ENCODE measurements around the gene FOXC2.

Gene FOXC2

DNA sequence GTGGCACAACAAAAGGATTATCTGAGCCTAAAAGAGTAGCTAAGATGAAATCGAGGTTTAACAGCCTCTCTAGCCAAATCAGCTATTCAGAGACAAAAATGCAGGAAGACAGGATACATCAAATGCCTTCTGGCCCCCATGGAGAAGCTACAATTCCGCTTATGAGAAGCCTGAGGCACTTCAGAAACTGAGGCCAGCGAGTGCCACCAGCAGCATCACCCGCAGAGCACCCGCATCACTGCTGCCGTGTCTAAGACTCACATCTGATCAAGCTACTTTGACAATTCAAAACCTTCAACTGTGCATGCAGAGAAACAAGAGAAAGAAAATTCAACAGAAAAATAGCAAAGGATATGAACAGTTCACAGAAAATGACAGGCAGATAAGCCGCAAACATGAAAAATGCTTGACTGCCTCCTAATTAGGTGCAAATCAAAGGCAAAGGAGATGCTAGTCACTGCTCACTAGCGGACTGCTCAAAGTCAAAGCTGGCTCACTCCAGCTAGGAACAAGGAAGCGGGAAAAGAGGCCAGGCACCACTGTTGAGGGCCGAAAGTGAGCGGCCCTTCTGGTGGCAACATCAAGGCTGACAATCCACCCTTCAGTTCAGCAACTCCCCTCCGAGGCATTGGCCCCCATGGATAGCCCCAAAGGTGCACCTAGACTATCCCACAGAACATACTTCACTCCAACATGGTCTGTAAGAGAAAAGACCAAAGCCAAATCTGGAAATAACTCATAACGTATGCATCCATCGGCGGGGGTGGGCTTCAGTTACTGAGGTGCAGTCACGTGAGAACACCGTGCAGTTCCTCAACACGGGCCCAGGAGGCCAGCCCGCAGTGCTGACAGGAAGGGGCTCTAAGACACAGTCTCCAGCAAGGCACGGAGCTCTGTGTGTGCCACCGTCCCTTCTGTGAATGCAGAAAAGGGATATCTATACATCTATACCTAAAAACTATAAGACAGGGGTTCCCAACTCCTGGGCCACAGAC, 23.6 kb upstream of the FOXC2 start:
- H3K9me3 ChIP-seq = no peaks in the 10 kb centered on the region
- no peak overlapping the region for H3K4me3 ChIP-seq (ENCODE audit: low read depth, low read length)
- TF ChIP-seq, protein P1, sequence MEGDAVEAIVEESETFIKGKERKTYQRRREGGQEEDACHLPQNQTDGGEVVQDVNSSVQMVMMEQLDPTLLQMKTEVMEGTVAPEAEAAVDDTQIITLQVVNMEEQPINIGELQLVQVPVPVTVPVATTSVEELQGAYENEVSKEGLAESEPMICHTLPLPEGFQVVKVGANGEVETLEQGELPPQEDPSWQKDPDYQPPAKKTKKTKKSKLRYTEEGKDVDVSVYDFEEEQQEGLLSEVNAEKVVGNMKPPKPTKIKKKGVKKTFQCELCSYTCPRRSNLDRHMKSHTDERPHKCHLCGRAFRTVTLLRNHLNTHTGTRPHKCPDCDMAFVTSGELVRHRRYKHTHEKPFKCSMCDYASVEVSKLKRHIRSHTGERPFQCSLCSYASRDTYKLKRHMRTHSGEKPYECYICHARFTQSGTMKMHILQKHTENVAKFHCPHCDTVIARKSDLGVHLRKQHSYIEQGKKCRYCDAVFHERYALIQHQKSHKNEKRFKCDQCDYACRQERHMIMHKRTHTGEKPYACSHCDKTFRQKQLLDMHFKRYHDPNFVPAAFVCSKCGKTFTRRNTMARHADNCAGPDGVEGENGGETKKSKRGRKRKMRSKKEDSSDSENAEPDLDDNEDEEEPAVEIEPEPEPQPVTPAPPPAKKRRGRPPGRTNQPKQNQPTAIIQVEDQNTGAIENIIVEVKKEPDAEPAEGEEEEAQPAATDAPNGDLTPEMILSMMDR (IDR thresholded peaks at IDR 0.05; ENCODE audit: low read depth, low read length) = no peak
- DNase-seq = no peak
- no peaks in the 10 kb centered on the region for H3K27me3 ChIP-seq
- H3K4me1 ChIP-seq = no peaks in the 10 kb centered on the region
- peaks cover 25% of the 10 kb centered on the region for H3K36me3 ChIP-seq

DNA sequence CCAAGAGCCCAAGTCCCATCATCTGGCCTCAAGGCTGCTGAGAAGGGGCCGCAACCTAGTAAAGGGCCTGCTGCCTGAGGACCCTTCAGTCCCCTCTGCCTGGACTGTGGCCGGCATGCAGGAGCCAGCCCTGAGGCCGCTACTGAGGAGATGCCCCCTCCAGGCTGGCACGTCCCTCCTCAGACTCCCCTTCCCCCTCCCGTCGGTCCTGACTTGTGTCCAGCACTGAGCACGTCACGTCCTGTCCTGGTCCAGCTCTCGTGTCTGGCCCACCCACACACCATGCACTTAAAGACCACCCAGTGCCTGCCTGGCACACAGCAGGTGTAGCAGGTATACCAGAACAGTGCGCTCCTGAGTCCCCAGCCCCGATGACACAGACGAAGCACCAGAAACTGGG, 21.1 kb upstream of the FOXC2 start:
- no peaks in the 10 kb centered on the region for H3K27me3 ChIP-seq
- peaks cover 20% of the 10 kb centered on the region for H3K36me3 ChIP-seq
- H3K4me1 ChIP-seq = no peaks in the 10 kb centered on the region
- TF ChIP-seq, protein P1 (IDR thresholded peaks at IDR 0.05; ENCODE audit: low read depth, low read length) = no peak
- H3K4me3 ChIP-seq (ENCODE audit: low read depth, low read length) = no peak overlapping the region
- H3K9me3 ChIP-seq = no peaks in the 10 kb centered on the region
- DNase-seq = no peak

DNA sequence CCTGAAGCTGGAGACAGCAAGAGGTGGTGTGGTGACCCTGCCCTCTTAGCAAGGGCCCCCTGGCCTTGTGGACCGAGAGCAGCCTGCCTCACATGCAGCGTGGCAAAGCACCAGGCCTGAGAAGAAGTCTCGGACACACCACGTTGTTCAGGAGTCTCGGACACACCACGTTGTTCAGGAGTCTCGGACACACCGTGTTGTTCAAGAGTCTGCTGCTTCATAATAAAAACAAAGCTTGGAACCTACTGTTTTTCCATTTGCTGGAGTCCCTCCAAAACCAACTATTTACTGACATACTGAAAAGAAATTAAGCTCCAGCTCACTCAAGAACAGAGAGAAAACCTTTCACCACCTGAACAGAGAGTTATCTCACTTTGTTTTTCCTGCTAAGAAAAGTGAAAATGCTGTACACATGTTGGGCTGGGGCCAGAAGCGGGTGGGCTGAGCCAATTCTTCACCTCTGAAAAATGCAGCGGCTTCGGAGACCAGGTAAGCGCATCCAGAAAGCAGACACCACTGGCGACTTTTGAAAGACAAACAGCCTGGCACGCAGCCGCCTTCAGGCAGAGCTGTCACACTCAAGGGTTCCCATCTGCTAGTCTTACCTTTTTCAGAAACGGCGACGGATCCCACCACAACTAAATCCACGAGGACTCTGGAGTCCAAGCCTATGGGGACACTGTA, 20.5 kb upstream of the FOXC2 start:
- DNase-seq = no peak
- peaks cover 15% of the 10 kb centered on the region for H3K36me3 ChIP-seq
- TF ChIP-seq, protein P1 (IDR thresholded peaks at IDR 0.05; ENCODE audit: low read depth, low read length) = no peak
- H3K4me3 ChIP-seq (ENCODE audit: low read depth, low read length) = no peak overlapping the region
- no peaks in the 10 kb centered on the region for H3K4me1 ChIP-seq
- H3K27me3 ChIP-seq = no peaks in the 10 kb centered on the region
- H3K9me3 ChIP-seq = no peaks in the 10 kb centered on the region

DNA sequence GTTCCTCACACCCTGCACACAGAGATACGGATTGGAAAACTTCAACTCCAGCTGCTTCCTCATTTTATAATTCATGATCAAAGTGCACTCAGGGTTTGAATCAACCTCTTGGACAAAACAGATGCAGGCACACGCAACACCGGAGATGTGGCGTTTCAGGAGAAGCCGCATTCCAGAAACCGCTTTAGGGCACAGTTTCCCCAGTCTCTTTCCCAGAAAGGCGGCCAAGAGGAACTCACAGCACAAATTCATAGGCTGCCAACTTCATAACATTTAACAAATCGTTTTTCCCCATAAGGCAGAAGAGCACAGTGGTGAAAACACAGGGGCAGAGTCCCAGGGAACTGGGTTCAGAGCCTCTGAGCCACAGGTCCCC, 20.0 kb upstream of the FOXC2 start:
- TF ChIP-seq, protein P1 (IDR thresholded peaks at IDR 0.05; ENCODE audit: low read depth, low read length) = no peak
- no peak overlapping the region for H3K4me3 ChIP-seq (ENCODE audit: low read depth, low read length)
- peaks cover 10% of the 10 kb centered on the region for H3K36me3 ChIP-seq
- H3K27me3 ChIP-seq = no peaks in the 10 kb centered on the region
- H3K4me1 ChIP-seq = no peaks in the 10 kb centered on the region
- DNase-seq = no peak
- H3K9me3 ChIP-seq = no peaks in the 10 kb centered on the region

DNA sequence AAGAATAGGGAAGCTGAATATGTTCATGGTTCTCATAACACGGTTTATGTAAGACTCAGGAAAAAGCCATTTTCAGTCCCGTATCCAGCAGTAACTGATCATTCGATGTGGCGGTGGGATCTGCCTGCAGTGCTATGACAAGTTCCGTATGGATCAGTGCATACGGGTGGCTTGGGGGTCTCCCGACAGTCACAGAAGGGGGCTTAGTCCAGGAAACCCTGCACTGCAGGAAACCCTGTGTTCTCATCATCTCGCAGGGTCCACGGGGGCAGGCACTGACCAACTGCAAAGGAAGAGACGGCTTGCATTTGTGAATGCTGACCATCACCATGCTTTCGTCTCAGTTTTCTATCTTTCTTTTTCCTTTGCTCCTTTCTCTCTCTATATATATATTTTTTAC, 19.3 kb upstream of the FOXC2 start:
- H3K27me3 ChIP-seq = no peaks in the 10 kb centered on the region
- H3K4me3 ChIP-seq (ENCODE audit: low read depth, low read length) = no peak overlapping the region
- no peaks in the 10 kb centered on the region for H3K4me1 ChIP-seq
- TF ChIP-seq, protein P1 (IDR thresholded peaks at IDR 0.05; ENCODE audit: low read depth, low read length) = no peak
- DNase-seq = no peak
- H3K9me3 ChIP-seq = no peaks in the 10 kb centered on the region
- H3K36me3 ChIP-seq = peaks cover 7% of the 10 kb centered on the region
